Gastrocnemius medialis (tissue), 4 donors: Measurements from ENCODE around the gene DRICH1.

ENCODE experiments used
- CTCF ChIP-seq, 5 experiments: fragments of 450-650 bp in 3 of 5; fragments of 200-600 bp in 2 of 5; sonication (generic) in 2 of 5; IDR thresholded peaks in 4 of 5; conservative IDR thresholded peaks in 1 of 5; 1 replicate in 4 of 5; 2 replicates in 1 of 5; pipeline ENCODE4 v1.5.1; 2016 to 2019; ENCODE audit warnings: antibody characterized with exemption in 5 of 5, mild to moderate bottlenecking in 3 of 5, moderate library complexity in 3 of 5
- POLR2A ChIP-seq, 2 donors: fragments of 450-650 bp; IDR thresholded peaks; one replicate each; pipeline ENCODE4 v1.6.1; 2017; ENCODE audit warnings: antibody characterized with exemption in 2 of 2, mild to moderate bottlenecking in 2 of 2, moderate library complexity in 2 of 2

DNA sequence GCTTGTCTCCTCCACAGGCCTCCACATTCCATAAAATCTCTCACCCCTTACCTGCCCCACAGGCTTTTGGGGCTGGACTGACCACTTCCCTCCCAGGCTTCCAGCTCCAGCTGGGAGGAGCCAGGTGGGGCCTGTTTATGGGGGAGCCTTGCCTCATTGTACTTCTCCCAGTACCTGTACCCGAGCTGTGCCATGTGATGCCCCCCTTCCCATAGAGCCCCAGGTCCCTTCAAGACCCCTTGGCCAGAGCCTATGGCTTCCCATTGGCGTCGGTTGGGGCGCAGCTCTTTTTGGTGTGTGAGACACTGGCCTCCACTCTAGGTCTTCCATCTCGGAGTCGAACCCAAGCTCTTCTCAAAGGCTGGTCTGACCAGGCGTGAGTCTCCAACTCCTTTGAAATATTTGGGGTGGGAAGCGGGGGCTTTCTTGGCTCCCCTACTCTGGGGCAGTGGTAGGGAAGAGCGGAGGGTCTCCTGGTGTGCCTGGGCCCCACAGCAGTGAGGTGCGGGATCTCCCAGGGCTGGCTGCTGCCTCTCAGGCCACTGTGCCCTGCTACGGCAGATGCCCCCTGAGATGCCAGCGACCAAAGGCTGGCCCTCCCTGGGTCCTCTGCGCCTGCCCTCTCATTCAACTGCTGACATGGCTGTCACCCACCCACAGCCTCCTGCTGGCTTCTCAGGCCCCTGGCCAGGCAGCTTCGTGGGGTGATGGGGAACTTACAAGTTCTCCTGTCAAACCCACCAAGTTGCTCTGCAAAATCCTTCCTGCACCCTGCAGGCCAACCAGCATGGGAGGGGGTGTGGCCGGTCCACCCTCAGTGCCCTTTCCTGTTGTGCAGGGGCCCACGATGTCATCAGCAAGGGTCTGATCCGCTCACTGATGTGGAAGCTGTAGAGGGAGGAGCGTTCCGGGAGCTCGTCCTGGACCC, 25.7 kb downstream of the DRICH1 start:
- TF ChIP-seq CTCF (IDR thresholded peaks at IDR 0.05 in 4 of 5, conservative IDR thresholded peaks at IDR 0.05 in 1 of 5) (no peak), POLR2A (IDR thresholded peaks at IDR 0.05) (no peak)
